Dermis blood vessel endothelial cell (primary cell): ENCODE results near the gene SLX1B. TPM values are rescaled to one million over a fixed set of nuclear protein-coding genes. Genes with fewer than 3 reads are reported as not detected.
"Not testable (repeated sequence)": the region's sequence is repeated elsewhere in the genome, so short reads cannot be mapped to it uniquely, and the experiment has no call there.

Source experiments
- DNase-seq: peaks from one replicate; pipeline ENCODE4 v3.0.0; 2010
- total RNA-seq: library from RNA; depleted of rRNA; stranded (reverse); fragments of >200 nt; gene quantifications from 2 replicates; pipeline ENCODE4 v1.2.3, GENCODE V29; 2014

The SLX1B gene
- 31.3 and 33.4 TPM in 2 replicates for total RNA-seq

- not testable (repeated sequence) for DNase-seq
These were observed at the start of gene SLX1B, which contains the start of gene BOLA2 for GRCh38 chr16:29454269-29454668. Gene SLX1B (plus strand): TSS chr16:29454533. Gene BOLA2 (minus strand): TSS chr16:29454351. CDS start chr16:29454253, 98 bp downstream.

GRCh38 chr16:29405249-29405648, 49.1 kb upstream of the SLX1B start:
- DNase-seq = not testable (repeated sequence)

- DNase-seq = not testable (repeated sequence)
These were observed 30.7 kb upstream of the SLX1B start for GRCh38 chr16:29423587-29423986.

GRCh38 chr16:29425390-29425789, 28.9 kb upstream of the SLX1B start:
- not testable (repeated sequence) for DNase-seq

GRCh38 chr16:29453754-29454153, 579 bp upstream of the SLX1B start:
- not testable (repeated sequence) for DNase-seq

GRCh38 chr16:29454828-29455227, 495 bp downstream of the SLX1B start:
- DNase-seq = not testable (repeated sequence)

- DNase-seq = not testable (repeated sequence)
These were observed 3.3 kb downstream of the SLX1B start for GRCh38 chr16:29457660-29458059.

- DNase-seq = not testable (repeated sequence)
These were observed 5.6 kb downstream of the SLX1B start, which contains the start of gene SULT1A4 for GRCh38 chr16:29459706-29460646. Gene SULT1A4 (plus strand): TSS chr16:29459913. CDS start chr16:29461386, 1,473 bp downstream.

GRCh38 chr16:29460647-29461030, 6.3 kb downstream of the SLX1B start:
- DNase-seq = not testable (repeated sequence)

GRCh38 chr16:29465985-29466824, 11.9 kb downstream of the SLX1B start:
- not testable (repeated sequence) for DNase-seq

- not testable (repeated sequence) for DNase-seq
These were observed 12.6 kb downstream of the SLX1B start for GRCh38 chr16:29466904-29467303.

- not testable (repeated sequence) for DNase-seq
These were observed 13.5 kb downstream of the SLX1B start for GRCh38 chr16:29467654-29468366.

- not testable (repeated sequence) for DNase-seq
These were observed 15.3 kb downstream of the SLX1B start for GRCh38 chr16:29469660-29470059.

- not testable (repeated sequence) for DNase-seq
These were observed 17.7 kb downstream of the SLX1B start for GRCh38 chr16:29472065-29472464.

GRCh38 chr16:29482276-29482675, 27.9 kb downstream of the SLX1B start:
- DNase-seq = not testable (repeated sequence)

GRCh38 chr16:29506308-29506707, 52.0 kb downstream of the SLX1B start, which contains the start of gene NPIPB12:
Gene NPIPB12 (minus strand): TSS chr16:29506408.
- DNase-seq = not testable (repeated sequence)

Other genes with a start within 250 kb of the SLX1B start
- 1.2 and 5.1 TPM in 2 replicates for gene NPIPB11, start 47.8 kb upstream of the SLX1B start, total RNA-seq
- 28.9 and 32.7 TPM in 2 replicates for gene BOLA2, start 182 bp upstream of the SLX1B start, total RNA-seq
- gene SULT1A4, start 5.4 kb downstream of the SLX1B start, total RNA-seq = 18.1 and 18.4 TPM in 2 replicates
- gene NPIPB12, start 51.9 kb downstream of the SLX1B start, total RNA-seq = 17.6 and 45.1 TPM in 2 replicates
- not detected in 2 replicates for gene SPN, start 208.7 kb downstream of the SLX1B start, total RNA-seq
- 0.28 and 1.0 TPM in 2 replicates for gene QPRT, start 224.6 kb downstream of the SLX1B start, total RNA-seq